HepG2 (cell line): Measurements from ENCODE around the gene BEND3. TPM values are rescaled to one million over a fixed set of nuclear protein-coding genes. Genes with fewer than 3 reads are reported as not detected.

Source experiments
- ATAC-seq: fragments of 200-7000 bp; cut with Tn5 transposase; 3 replicates; pipeline ENCODE4 v1.9.1; 2020; ENCODE audit warnings: mild to moderate bottlenecking, moderate library complexity
- BruUV-seq: library from RNA; stranded (reverse); fragments of 400-500 nt; replicated peaks from 2 replicates; lab custom pipeline; 2021; lab: Mats Ljungman, UMichigan
- CTCF ChIA-PET: fragments of 300-600 bp; formaldehyde crosslinking; extraction: SDS; loops from one replicate; lab custom pipeline; 2021; ENCODE audit warnings: low total read pairs, inconsistent platforms, low intra/inter-chr PET ratio; lab: Yijun Ruan, JAX
- POLR2A ChIA-PET: fragments of 350-600 bp; sonication (Branson Sonifier 250); formaldehyde crosslinking; loops from one replicate; lab custom pipeline; 2020; ENCODE audit warnings: antibody characterized with exemption, inconsistent platforms; lab: Yijun Ruan, JAX
- DNase-seq: peaks from one replicate; pipeline ENCODE4 v3.0.0-alpha.2; 2015; ENCODE audit warnings: low spot score
- FAIRE-seq: peaks from 3 replicates; lab custom pipeline; 2011; peaks lifted over from hg19 to GRCh38; lab: Jason Lieb, UNC
- H2AFZ ChIP-seq: one replicate; pipeline ENCODE4 v1.6.1; 2011; ENCODE audit warnings: low read length, inconsistent platforms
- H3K27ac ChIP-seq: fragments of 300-600 bp; 3 replicates; pipeline ENCODE4 v1.8.0; 2011; ENCODE audit warnings: mixed run types, mild to moderate bottlenecking, mixed read lengths, low read length, inconsistent platforms; ENCODE audit not compliant: insufficient read depth; ENCODE audit errors: extremely low read length
- H3K27me3 ChIP-seq, 2 experiments: fragments of 200-600 bp in 1 of 2; 2 replicates in 1 of 2; 3 replicates in 1 of 2; pipeline versions ENCODE4 v1.6.0 to v1.8.0; 2011; ENCODE audit warnings: low read length in 2 of 2, mild to moderate bottlenecking in 2 of 2, moderate library complexity in 2 of 2, inconsistent platforms in 1 of 2; ENCODE audit not compliant: insufficient read depth in 2 of 2, control insufficient read depth in 1 of 2
- H3K36me3 ChIP-seq, 2 experiments: fragments of 200-600 bp in 1 of 2; replicated peaks in 1 of 2; 2 replicates in 1 of 2; 3 replicates in 1 of 2; pipeline versions ENCODE4 v1.5.1 to v1.8.0; 2011; ENCODE audit warnings: low read length in 2 of 2, inconsistent platforms in 1 of 2; ENCODE audit not compliant: insufficient read depth in 2 of 2, control insufficient read depth in 1 of 2
- H3K4me1 ChIP-seq: 2 replicates; pipeline ENCODE4 v1.5.1; 2012; ENCODE audit warnings: low read length, inconsistent platforms; ENCODE audit not compliant: insufficient read depth
- H3K4me2 ChIP-seq: 2 replicates; pipeline ENCODE4 v1.6.0; 2011; ENCODE audit warnings: low read depth, low read length, inconsistent platforms
- H3K4me3 ChIP-seq, 3 experiments: fragments of 200-600 bp in 1 of 3; sonication (generic), shearing (Covaris generic) in 1 of 3; replicated peaks in 1 of 3; 2 replicates each; pipeline ENCODE4 v1.5.1; 2011 to 2016; ENCODE audit warnings: low read length in 3 of 3, inconsistent platforms in 2 of 3, low read depth in 2 of 3, mild to moderate bottlenecking in 2 of 3, control low read depth in 1 of 3, mixed read lengths in 1 of 3; ENCODE audit not compliant: insufficient read depth in 1 of 3
- H3K79me2 ChIP-seq: one replicate; pipeline ENCODE4 v1.6.1; 2011; ENCODE audit warnings: low read length, inconsistent platforms; ENCODE audit not compliant: insufficient read depth
- H3K9ac ChIP-seq: 2 replicates; pipeline ENCODE4 v1.6.0; 2011; ENCODE audit warnings: mild to moderate bottlenecking, low read depth, low read length, inconsistent platforms; ENCODE audit not compliant: insufficient read depth
- H3K9me3 ChIP-seq: 2 replicates; pipeline ENCODE4 v1.5.1; 2012; ENCODE audit warnings: mild to moderate bottlenecking, low read length
- H4K20me1 ChIP-seq: 2 replicates; pipeline ENCODE4 v1.6.0; 2011; ENCODE audit warnings: inconsistent platforms, mild to moderate bottlenecking, low read length, moderate library complexity; ENCODE audit not compliant: insufficient read depth
- CSRNP2 ChIP-seq: sonication (generic); formaldehyde crosslinking; conservative IDR thresholded peaks from 2 replicates; pipeline ENCODE4 v1.8.0; 2022; ENCODE audit warnings: low read depth, missing genetic modification reagents
- FLYWCH1 ChIP-seq: sonication (generic); formaldehyde crosslinking; IDR thresholded peaks from 2 replicates; pipeline ENCODE4 v1.8.1; 2023; ENCODE audit warnings: mild to moderate bottlenecking, missing genetic modification reagents
- HNF4A ChIP-seq: sonication (generic); formaldehyde crosslinking; IDR thresholded peaks from 2 replicates; pipeline ENCODE4 v1.4.0; 2020; ENCODE audit warnings: missing genetic modification reagents
- HNRNPK ChIP-seq: fragments of 200-400 bp; formaldehyde crosslinking; IDR thresholded peaks from 2 replicates; pipeline ENCODE4 v1.6.1; 2018; ENCODE audit warnings: low read length, low read depth, moderate library complexity, mild to moderate bottlenecking; ENCODE audit not compliant: poor library complexity, severe bottlenecking
- HOXA5 ChIP-seq: sonication (generic); formaldehyde crosslinking; IDR thresholded peaks from 2 replicates; pipeline ENCODE4 v1.4.0; 2020; ENCODE audit warnings: missing genetic modification reagents
- NFIC ChIP-seq: IDR thresholded peaks from 2 replicates; pipeline ENCODE4 v1.6.1; 2012; ENCODE audit warnings: mild to moderate bottlenecking, low read length, inconsistent platforms
- PAX8 ChIP-seq: sonication (generic); formaldehyde crosslinking; IDR thresholded peaks from 2 replicates; pipeline ENCODE4 v1.8.0; 2022; ENCODE audit warnings: mild to moderate bottlenecking, missing genetic modification reagents, borderline replicate concordance
- RCOR2 ChIP-seq: IDR thresholded peaks from 2 replicates; pipeline ENCODE4 v1.6.1; 2016; ENCODE audit warnings: missing biosample characterization, missing genetic modification reagents
- RFX5 ChIP-seq: IDR thresholded peaks from 2 replicates; pipeline ENCODE4 v1.6.1; 2011; ENCODE audit warnings: low read depth, low read length, improper control_type of control experiment
- SATB2 ChIP-seq: sonication (generic); formaldehyde crosslinking; IDR thresholded peaks from 2 replicates; pipeline ENCODE4 v1.5.0; 2020; ENCODE audit warnings: missing genetic modification reagents
- SRY ChIP-seq: sonication (generic); formaldehyde crosslinking; IDR thresholded peaks from 2 replicates; pipeline ENCODE4 v1.8.0; 2022; ENCODE audit warnings: mild to moderate bottlenecking, missing genetic modification reagents
- SYNCRIP ChIP-seq: fragments of 200-400 bp; formaldehyde crosslinking; IDR thresholded peaks from 2 replicates; pipeline ENCODE4 v1.6.1; 2018; ENCODE audit warnings: mild to moderate bottlenecking, low read depth, low read length; ENCODE audit not compliant: insufficient read depth
- ZBTB21 ChIP-seq: sonication (generic); formaldehyde crosslinking; IDR thresholded peaks from 2 replicates; pipeline ENCODE4 v1.4.0; 2020; ENCODE audit warnings: missing genetic modification reagents
- ZFP37 ChIP-seq: sonication (generic); formaldehyde crosslinking; IDR thresholded peaks from 2 replicates; pipeline ENCODE4 v1.4.0; 2020; ENCODE audit warnings: missing genetic modification reagents, borderline replicate concordance
- ZNF160 ChIP-seq: sonication (generic); formaldehyde crosslinking; IDR thresholded peaks from 2 replicates; pipeline ENCODE4 v1.8.0; 2022; ENCODE audit warnings: mild to moderate bottlenecking, inconsistent platforms, missing genetic modification reagents
- ZNF589 ChIP-seq: sonication (generic); formaldehyde crosslinking; conservative IDR thresholded peaks from 2 replicates; pipeline ENCODE4 v1.8.0; 2022; ENCODE audit warnings: mild to moderate bottlenecking, moderate library complexity, missing genetic modification reagents
- ZNF629 ChIP-seq: sonication (generic); formaldehyde crosslinking; conservative IDR thresholded peaks from 2 replicates; pipeline ENCODE4 v1.5.0; 2020; ENCODE audit warnings: missing genetic modification reagents
- WGBS: methylation state at CpG from one replicate; pipeline ENCODE4 v1.1.6; 2017; ENCODE audit warnings: low lambda C conversion rate; 5-methylcytosine and 5-hydroxymethylcytosine counted together
- in situ Hi-C: cut with HindIII; loops from 2 replicates; pipeline ENCODE4 v1.10.0; 2017; ENCODE audit warnings: low pct_unique_long_range_greater_than_20kb; ENCODE audit not compliant: extremely low pct_ligation_motif_present
- intact Hi-C: fragments of 100-400 bp; cut with micrococcal nuclease; formaldehyde crosslinking; loops from one replicate; pipeline ENCODE4 v1.10.0; 2022; ENCODE audit not compliant: unreplicated experiment
- polyA plus RNA-seq, 8 experiments: library from polyadenylated mRNA; depleted of rRNA in 3 of 8; stranded (reverse) in 7 of 8; unstranded in 1 of 8; fragments of >200 nt; fragmentation: Illumina TruSeq in 4 of 8; extraction: Trizol in 4 of 8; gene quantifications; 2 replicates each; pipeline versions ENCODE4 v1.2.1 to v1.2.3, GENCODE V29; 2011 to 2016; ENCODE audit warnings: low read depth in 4 of 8, missing spikeins in 1 of 8, mixed read lengths in 1 of 8; ENCODE audit not compliant: insufficient read depth in 1 of 8
- total RNA-seq, 5 experiments: library from RNA; depleted of rRNA; stranded (reverse); fragments of >200 nt; fragmentation: Illumina TruSeq; extraction: Trizol; gene quantifications; 2 replicates each; pipeline ENCODE4 v1.2.3, GENCODE V29; 2016; ENCODE audit warnings: low read depth in 1 of 5

Gene BEND3
- total and polyA plus RNA-seq, 2 of the 13 experiments (the other 11 are each of a cell fraction or from before 2014, with no cell fraction given): 1.4 to 5.8 TPM

- in situ Hi-C loops (no loop called here), intact Hi-C loops (no loop called here)
- no peaks in the 10 kb centered on the region for H4K20me1 ChIP-seq
- ChIA-PET POLR2A (no interaction called here), CTCF (no interaction called here)
- no peak overlapping the region for H3K27ac ChIP-seq
- H2AFZ ChIP-seq: no peak overlapping the region
- no peak for FAIRE-seq
- H3K4me2 ChIP-seq: peak overlapping the region; percentile 29
- no TSS peak for BruUV-seq
- no peak overlapping the region for H3K4me3 ChIP-seq
- TF ChIP-seq ZNF629 (CRISPR knock-in tag) (peak; percentile 42; the same call in 1 of the 2 replicates), CSRNP2 (CRISPR knock-in tag) (no peak), HNF4A (CRISPR knock-in tag) (peak; percentile 51), ZNF589 (CRISPR knock-in tag) (no peak), ZNF160 (CRISPR knock-in tag) (no peak)
- 47% methylated on average over 2 of the region's 2 CpGs for WGBS
- no peaks in the 10 kb centered on the region for H3K36me3 ChIP-seq
- DNase-seq: no peak
- no peaks in the 10 kb centered on the region for H3K9me3 ChIP-seq
- ATAC-seq: peak; percentile 60
- no peaks in the 10 kb centered on the region for H3K27me3 ChIP-seq
- no peaks in the 10 kb centered on the region for H3K79me2 ChIP-seq
- peaks cover 25% of the 10 kb centered on the region for H3K4me1 ChIP-seq
- no peak overlapping the region for H3K9ac ChIP-seq
These were observed 57.6 kb downstream of the BEND3 start for GRCh38 chr6:107057679-107058078.

- Histone ChIP-seq H3K27me3 (no peaks in the 10 kb centered on the region), H3K4me2 (no peak overlapping the region), H3K9ac (no peak overlapping the region), H3K27ac (no peak overlapping the region), H3K9me3 (no peaks in the 10 kb centered on the region), H3K4me1 (peaks cover 24% of the 10 kb centered on the region), H3K36me3 (no peaks in the 10 kb centered on the region), H3K79me2 (no peaks in the 10 kb centered on the region), H2AFZ (no peak overlapping the region), H4K20me1 (no peaks in the 10 kb centered on the region), H3K4me3 (no peak overlapping the region)
- POLR2A ChIA-PET: no interaction called here
- no peak for DNase-seq
- 19% methylated on average over 2 of the region's 2 CpGs for WGBS
- no TSS peak for BruUV-seq
- no peak for FAIRE-seq
- TF ChIP-seq NFIC: no peak
- TF ChIP-seq SYNCRIP: no peak
- no peak for TF ChIP-seq HOXA5 (CRISPR knock-in tag)
- no peak for TF ChIP-seq FLYWCH1 (CRISPR knock-in tag)
- no peak for TF ChIP-seq RCOR2 (CRISPR knock-in tag)
- TF ChIP-seq RFX5: no peak
- TF ChIP-seq SATB2 (CRISPR knock-in tag): no peak
- no peak for TF ChIP-seq ZBTB21 (CRISPR knock-in tag)
- no peak for TF ChIP-seq SRY (CRISPR knock-in tag)
- TF ChIP-seq PAX8 (CRISPR knock-in tag): no peak
- no peak for TF ChIP-seq ZFP37 (CRISPR knock-in tag)
- TF ChIP-seq HNRNPK: no peak
- intact Hi-C loops: no loop called here
- CTCF ChIA-PET: no interaction called here
- no peak for ATAC-seq
- in situ Hi-C loops: no loop called here
These were observed 58.5 kb downstream of the BEND3 start for GRCh38 chr6:107056796-107057195.
